ENCODE data around the gene AFMID. TPM values are rescaled to one million over a fixed set of nuclear protein-coding genes. Genes with fewer than 3 reads are reported as not detected.
A peak's percentile ranks its signal among the peaks of the same experiment; 100 is the strongest.
"Not testable (repeated sequence)": the region's sequence is repeated elsewhere in the genome, so short reads cannot be mapped to it uniquely, and the experiment has no call there.

AFMID gene
- total RNA-seq (2022) (28.5 and 30.8 TPM in 2 replicates), Bru-seq, nascent RNA (percentile 50 among the genes with signal in this experiment), BruChase-seq, experiment 1, labeled RNA remaining after a 6-hour chase (percentile 56 among the genes with signal in this experiment), BruChase-seq, experiment 2, labeled RNA remaining after a 2-hour chase (percentile 57 among the genes with signal in this experiment)
- long read RNA-seq, partial matches to known transcripts, result 0 of 9 reads
- long read RNA-seq, other reads (novel, unspliced or antisense), result 6 of 9 reads

GRCh38 chr17:78186692-78187595 lies at the start of gene AFMID, which contains the start of gene TK1:
TSS of gene AFMID (plus strand) at chr17:78187362. CDS start at chr17:78187371, 9 bp downstream.
TSS of gene TK1 (minus strand) at chr17:78187052. CDS start at chr17:78186994, 58 bp downstream.
- intact Hi-C loops (cut with micrococcal nuclease; ENCODE audit: unreplicated experiment), result loop anchor here (1.0 to 5.0 kb wide), 2 partner anchors 40 to 75 kb away; no protein-coding TSS in a partner anchor
- CTCF ChIA-PET, result interaction anchor here (0.6 to 2.5 kb wide), 13 partner anchors 11 to 182 kb away, joined by 3 to 12 read pairs (median 5); no protein-coding TSS in a partner anchor
- Mint-ChIP-seq H3K4me1 (ENCODE audit: low read depth, unreplicated experiment) (peaks cover 23% of the 10 kb centered on the region), H3K27me3 (ENCODE audit: unreplicated experiment) (no peaks in the 10 kb centered on the region), H3K36me3 (ENCODE audit: insufficient read depth, unreplicated experiment) (peaks cover 37% of the 10 kb centered on the region), H3K4me3 (ENCODE audit: low read depth, unreplicated experiment) (peak within 1 kb of the TSS; percentile 78), H3K9me3 (ENCODE audit: low read depth, unreplicated experiment) (no peaks in the 10 kb centered on the region), H3K27ac (ENCODE audit: unreplicated experiment) (peak within 1 kb of the TSS; percentile 66)
- TF ChIP-seq CTCF (IDR thresholded peaks at IDR 0.05; ENCODE audit: unreplicated experiment), result peak; percentile 76
- DNase-seq, result peak; percentile 99
- BruUV-seq (replicated peaks), result no TSS peak

- H3K27ac Mint-ChIP-seq (ENCODE audit: unreplicated experiment), result no peak overlapping the region
- CTCF ChIA-PET, result no interaction called here
- no peaks in the 10 kb centered on the region for H3K27me3 Mint-ChIP-seq (ENCODE audit: unreplicated experiment)
- no peaks in the 10 kb centered on the region for H3K9me3 Mint-ChIP-seq (ENCODE audit: low read depth, unreplicated experiment)
- intact Hi-C loops (cut with micrococcal nuclease; ENCODE audit: unreplicated experiment), result no loop called here
- no TSS peak for BruUV-seq (replicated peaks)
- H3K4me1 Mint-ChIP-seq (ENCODE audit: low read depth, unreplicated experiment), result peaks cover 60% of the 10 kb centered on the region
- peaks cover 37% of the 10 kb centered on the region for H3K36me3 Mint-ChIP-seq (ENCODE audit: insufficient read depth, unreplicated experiment)
- no peak for DNase-seq
- peak; percentile 36 for TF ChIP-seq CTCF (IDR thresholded peaks at IDR 0.05; ENCODE audit: unreplicated experiment)
- no peak overlapping the region for H3K4me3 Mint-ChIP-seq (ENCODE audit: low read depth, unreplicated experiment)
Measured at GRCh38 chr17:78137392-78138203, 49.6 kb upstream of the AFMID start.

GRCh38 chr17:78138204-78139060 lies 48.7 kb upstream of the AFMID start:
- Mint-ChIP-seq H3K27ac (ENCODE audit: unreplicated experiment) (no peak overlapping the region), H3K36me3 (ENCODE audit: insufficient read depth, unreplicated experiment) (peaks cover 37% of the 10 kb centered on the region), H3K27me3 (ENCODE audit: unreplicated experiment) (no peaks in the 10 kb centered on the region), H3K4me1 (ENCODE audit: low read depth, unreplicated experiment) (peaks cover 67% of the 10 kb centered on the region), H3K4me3 (ENCODE audit: low read depth, unreplicated experiment) (no peak overlapping the region), H3K9me3 (ENCODE audit: low read depth, unreplicated experiment) (no peaks in the 10 kb centered on the region)
- BruUV-seq (replicated peaks), result no TSS peak
- DNase-seq, result no peak
- CTCF ChIA-PET, result interaction anchor here (1.2 kb wide), 1 partner anchor 9 kb away, joined by 3 read pairs; no protein-coding TSS in a partner anchor
- no peak for TF ChIP-seq CTCF (IDR thresholded peaks at IDR 0.05; ENCODE audit: unreplicated experiment)
- intact Hi-C loops (cut with micrococcal nuclease; ENCODE audit: unreplicated experiment), result no loop called here

- Mint-ChIP-seq H3K36me3 (ENCODE audit: insufficient read depth, unreplicated experiment) (peaks cover 41% of the 10 kb centered on the region), H3K4me1 (ENCODE audit: low read depth, unreplicated experiment) (peaks cover 72% of the 10 kb centered on the region), H3K4me3 (ENCODE audit: low read depth, unreplicated experiment) (peak overlapping the region; percentile 37), H3K27ac (ENCODE audit: unreplicated experiment) (peak overlapping the region; percentile 30)
- CTCF ChIA-PET, result interaction anchor here (0.5 to 0.8 kb wide), 3 partner anchors 12 to 1920 kb away, joined by 3 to 7 read pairs (median 3); no protein-coding TSS in a partner anchor
- DNase-seq; H3K27me3 Mint-ChIP-seq (ENCODE audit: unreplicated experiment); intact Hi-C loops (cut with micrococcal nuclease; ENCODE audit: unreplicated experiment); H3K9me3 Mint-ChIP-seq (ENCODE audit: low read depth, unreplicated experiment); BruUV-seq (replicated peaks): not testable (repeated sequence)
Measured at GRCh38 chr17:78139861-78140168, 47.3 kb upstream of the AFMID start.

Data from Calu3 (cell line).